HG03064 (cell line): Measurements from ENCODE around the gene BFSP1.

Experiments
- ATAC-seq: cut with Tn5 transposase; IDR thresholded peaks from one replicate; pipeline ENCODE4 v1.9.1; 2021; ENCODE audit warnings: low read depth; ENCODE audit not compliant: unreplicated experiment

Gene BFSP1

GRCh38 chr20:17530716-17531664, at the start of gene BFSP1:
BFSP1 (minus strand) TSS chr20:17531379; CDS start chr20:17531329, 50 bp downstream.
- no peak for ATAC-seq

DNA sequence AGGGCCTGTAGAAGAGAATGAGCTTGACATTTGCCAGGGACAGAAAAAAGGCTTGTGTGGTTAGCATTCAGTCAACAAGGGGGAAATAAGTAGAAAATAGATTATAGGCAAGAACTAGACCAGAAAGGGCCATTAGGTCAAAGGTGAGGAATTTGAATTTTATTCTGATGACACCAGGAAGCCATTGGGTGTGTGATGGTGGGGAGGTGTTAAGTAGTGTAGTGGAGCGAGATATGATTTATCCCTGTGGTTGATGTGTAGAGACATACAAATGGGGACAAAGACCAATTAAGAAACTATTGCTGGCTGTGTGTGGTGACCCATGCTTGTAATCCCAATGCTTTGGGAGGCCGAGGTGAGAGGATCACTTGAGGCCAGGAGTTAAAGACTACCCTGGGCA, 49.7 kb upstream of the BFSP1 start:
- ATAC-seq = no peak

DNA sequence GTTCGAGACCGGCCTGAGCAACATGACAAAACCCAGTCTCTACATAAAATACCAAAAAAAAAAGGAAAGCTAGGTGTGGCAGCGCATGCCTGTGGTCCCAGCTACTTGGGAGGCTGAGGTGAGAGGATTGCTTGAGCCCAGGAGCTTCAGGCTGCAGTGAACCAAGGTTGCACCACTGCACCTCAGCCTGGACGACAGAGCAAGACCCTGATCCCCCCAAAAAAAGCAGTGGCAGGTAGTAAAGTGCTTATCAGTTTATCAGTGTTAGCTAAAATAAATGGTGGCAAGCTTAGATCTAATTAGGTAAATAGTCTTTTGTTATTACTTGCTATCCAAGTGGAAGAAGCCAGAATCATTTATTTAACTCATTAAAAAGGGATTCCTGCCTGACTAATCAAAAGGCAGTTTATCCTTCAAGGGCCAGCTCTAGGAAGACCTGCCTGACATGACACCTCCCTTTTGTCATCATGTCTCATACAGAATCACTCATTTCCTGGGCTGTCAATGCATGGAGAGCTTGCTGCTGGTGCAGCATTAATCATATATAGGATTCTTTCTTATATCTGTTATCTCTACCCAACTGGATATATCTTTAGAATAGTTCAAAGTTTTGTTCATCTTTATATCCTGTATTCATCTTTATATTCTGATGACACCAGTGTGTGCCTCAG, 48.3 kb upstream of the BFSP1 start:
- no peak for ATAC-seq

GRCh38 chr20:17576215-17576614, 45.0 kb upstream of the BFSP1 start:
- no peak for ATAC-seq

DNA sequence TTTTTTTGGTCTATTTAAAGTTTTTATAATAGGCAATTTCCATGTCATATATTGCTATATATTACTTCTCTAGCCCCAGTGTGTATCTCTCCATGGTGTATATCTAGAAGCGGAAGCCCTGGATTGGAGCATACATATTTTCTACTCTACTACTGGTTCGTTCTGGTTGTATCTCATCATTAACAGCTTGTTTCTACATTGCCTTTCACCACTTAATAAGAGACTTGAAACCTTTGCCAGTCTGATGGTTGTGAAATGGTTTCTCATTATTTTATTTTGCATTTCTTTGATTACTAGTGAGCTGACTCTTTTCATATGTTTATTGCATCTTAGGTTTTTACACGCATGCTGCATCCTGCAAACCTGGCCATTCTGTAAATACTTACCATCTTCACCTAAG, 42.3 kb upstream of the BFSP1 start:
- no peak for ATAC-seq

DNA sequence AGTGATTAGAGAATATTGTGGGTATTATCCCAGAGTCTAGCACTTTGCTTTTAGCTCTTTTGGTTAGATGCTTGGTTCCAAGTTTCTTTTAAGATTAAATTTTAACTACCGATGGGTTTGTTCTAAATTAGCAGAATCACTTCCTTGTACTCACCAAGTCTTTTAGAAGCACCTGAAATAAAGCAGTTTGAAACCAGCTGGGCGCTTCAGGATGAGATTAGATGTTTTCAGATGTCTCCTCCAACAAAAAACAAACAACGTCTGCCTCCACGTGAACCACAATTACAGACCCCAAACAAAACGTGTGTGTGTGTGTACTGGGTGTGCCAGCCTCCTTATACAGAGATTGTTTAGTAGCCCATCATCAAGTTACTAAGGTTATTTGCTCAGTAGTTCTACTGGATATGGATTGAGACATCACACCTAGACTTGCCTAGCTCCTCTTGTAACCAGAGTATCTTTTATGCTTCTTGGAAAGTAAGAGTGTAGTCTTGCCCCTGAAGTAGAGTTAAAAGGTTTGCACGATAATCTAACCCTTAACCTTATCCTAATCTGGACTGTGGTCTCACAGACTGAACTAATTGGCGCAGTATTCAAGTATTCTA, 41.0 kb upstream of the BFSP1 start:
- no peak for ATAC-seq

GRCh38 chr20:17571153-17571527, 40.0 kb upstream of the BFSP1 start:
- no peak for ATAC-seq

- peak; percentile 33 for ATAC-seq
Measured at GRCh38 chr20:17570347-17571152, 39.4 kb upstream of the BFSP1 start.

GRCh38 chr20:17569616-17570346, 38.6 kb upstream of the BFSP1 start, which contains the start of gene DSTN:
DSTN (plus strand) TSS chr20:17570075; CDS start chr20:17570209, 134 bp downstream.
- peak; percentile 88 for ATAC-seq

DNA sequence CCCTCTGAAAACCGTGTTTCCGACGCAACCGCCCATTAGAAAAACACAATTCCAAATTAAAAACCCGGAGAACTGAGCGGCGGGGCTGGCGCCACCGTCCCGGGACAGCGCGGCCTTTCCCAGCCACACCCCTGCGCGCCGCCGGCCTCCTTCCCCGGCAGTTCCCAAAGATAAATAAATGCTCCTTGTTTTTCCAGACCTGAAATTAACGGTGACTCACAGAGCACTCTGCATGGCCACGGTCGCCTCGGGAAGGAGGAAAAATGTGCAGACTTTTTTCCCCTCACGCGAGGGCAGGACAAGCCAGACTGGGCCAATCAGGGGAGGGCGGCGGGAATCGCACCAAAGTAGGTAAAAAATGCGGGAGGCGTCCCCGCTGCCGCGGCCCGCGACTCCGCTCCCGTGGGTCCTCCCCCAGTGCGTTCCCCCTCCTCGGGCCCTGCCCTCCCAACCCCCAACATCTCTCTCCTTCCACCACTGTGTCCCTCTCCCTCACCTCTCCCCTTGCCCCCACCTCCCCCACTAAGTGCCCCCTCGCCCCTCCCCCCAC, 37.9 kb upstream of the BFSP1 start:
- ATAC-seq = no peak

DNA sequence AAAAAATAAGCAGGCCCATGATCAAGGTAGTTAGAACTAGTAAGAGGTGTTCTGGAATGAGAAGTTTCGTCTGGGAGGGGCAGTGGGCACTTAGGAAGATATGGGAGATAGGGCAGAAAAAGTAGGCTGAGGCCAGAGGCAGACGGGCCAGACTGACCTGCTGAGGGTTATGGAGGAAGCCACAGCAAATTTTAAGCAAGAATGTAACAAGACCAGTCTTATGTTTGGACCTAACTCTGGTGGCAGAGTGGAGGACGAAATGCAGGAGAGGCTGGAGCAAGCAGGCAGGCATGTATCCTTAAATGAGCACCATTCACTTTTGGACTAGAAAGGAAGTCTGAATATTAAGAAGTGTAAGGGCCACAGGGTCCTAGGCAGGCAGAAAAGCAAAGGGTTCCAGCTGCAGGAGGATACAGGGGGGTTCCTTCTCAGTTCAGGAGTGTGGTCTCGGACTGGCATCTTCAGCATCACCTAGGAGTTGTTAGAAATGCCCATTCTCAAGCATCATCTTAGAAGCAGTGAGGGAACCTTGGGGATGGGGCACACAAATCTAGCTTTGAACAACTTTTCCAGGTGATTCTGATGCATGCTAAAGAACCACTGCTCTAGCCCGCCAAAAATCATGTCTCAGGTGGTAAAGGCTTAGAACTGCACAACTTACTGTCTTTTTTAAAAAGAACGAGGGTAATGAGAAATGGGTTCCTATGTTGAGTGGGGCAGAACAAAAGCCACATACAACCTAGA, 37.0 kb upstream of the BFSP1 start:
- no peak for ATAC-seq

GRCh38 chr20:17566345-17566744, 35.2 kb upstream of the BFSP1 start:
- no peak for ATAC-seq

DNA sequence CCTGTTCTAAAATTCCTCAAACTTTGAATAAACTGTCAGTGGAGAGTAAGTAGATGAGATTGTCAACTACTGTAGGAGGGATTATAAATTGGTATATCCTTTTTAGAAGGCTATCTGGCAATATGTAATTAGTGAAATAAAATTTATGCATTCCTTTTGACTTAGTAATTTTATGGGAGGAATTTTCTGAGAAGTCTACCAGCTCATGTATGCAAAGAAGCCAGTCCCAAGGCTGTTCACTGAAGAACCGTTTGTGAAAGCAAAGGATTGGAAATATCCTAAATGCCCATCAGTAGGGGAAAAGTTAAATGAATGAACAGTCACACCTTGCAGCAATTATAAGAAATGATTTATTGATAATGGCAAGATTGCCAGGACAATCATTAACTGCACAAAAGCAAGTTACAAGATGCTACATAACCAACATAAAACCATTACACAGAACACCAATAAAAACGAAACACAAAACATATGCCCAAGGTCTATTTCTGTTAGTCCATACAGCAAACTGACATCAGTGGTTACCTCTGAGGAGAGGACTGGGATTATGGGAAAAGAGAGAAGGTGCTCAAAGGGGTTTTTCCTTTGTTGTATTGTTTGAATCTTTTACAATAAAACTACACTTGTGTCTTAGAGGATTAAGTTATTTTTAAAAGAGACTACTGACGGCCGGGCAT, 34.1 kb upstream of the BFSP1 start:
- no peak for ATAC-seq

GRCh38 chr20:17562804-17563305, 31.7 kb upstream of the BFSP1 start:
- no peak for ATAC-seq

DNA sequence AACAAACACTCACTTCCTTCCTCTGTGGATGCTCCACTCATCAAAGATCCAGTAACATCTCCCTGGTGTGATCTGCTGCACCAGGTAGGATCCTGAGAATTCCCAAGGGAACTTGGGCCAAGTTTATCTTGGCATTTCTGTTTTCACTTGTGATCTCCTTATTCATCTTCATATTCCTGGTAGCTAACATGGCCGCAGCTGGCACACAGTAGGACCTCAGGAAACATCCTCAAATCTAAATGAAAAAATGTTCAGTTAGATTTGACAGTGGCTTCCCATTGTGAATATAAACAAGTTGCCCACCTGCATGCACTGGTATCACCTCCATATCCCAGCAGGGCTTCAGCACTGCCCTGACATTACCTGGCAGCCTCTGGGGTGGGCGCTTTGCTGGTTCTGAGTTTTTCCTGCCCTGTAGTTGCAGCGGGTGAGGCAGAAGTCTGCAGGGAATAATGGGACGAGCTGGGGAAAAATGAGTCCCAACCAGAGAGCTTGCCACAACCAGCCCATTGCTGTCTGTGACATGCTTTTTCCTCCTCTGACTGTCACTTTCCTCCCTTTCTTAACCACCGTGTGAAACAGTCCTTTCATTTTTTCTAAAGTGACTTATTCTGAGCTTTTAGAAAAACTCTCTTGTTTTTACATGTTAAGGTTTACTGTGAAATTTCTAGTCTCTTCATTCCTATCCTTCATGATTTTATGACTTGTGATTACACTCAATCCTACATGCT, 29.3 kb upstream of the BFSP1 start:
- no peak for ATAC-seq

DNA sequence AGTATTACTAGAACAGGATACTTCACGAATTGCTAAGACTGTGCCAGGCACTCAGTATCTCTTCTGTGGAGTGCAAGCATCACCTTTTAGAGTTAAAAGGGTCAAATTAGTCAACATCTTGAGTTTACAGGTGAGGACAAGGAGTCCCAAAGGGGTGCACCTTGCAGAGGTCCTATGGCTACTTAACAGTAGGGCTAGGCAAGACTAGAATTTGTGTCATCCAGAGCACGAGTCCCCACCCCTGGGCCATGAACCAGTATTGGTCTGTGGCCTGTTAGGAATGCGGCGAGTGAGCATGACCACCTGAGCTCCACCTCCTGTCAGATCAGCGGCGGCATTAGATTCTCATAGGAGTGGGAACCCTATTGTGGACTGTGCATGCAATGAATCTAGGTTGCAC, 28.2 kb upstream of the BFSP1 start:
- ATAC-seq = no peak

DNA sequence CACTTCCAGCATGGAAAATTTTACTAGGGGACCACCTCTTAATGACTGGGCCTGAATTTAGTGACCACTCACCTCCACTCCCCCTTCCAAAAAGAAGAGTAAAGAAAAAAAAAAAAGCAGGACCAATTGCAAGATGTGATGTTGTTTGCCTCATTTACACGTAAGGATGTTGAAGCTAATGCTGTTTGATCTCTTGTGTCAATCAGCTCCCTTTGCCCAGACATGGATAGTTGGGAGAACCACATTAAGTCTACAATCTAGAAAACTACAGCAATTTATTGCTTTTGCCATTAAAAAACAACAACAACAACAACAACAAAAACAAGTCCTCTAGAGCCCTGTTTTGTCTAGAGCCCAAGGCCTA, 27.7 kb upstream of the BFSP1 start:
- no peak for ATAC-seq
